Osteocyte (in vitro differentiated cells): ENCODE results near the gene TEX19. TPM values are rescaled to one million over a fixed set of nuclear protein-coding genes. Genes with fewer than 3 reads are reported as not detected.

ENCODE experiments used
- DNase-seq: peaks from one replicate; pipeline ENCODE4 v3.0.0; 2021; ENCODE audit warnings: mixed read lengths; ENCODE audit not compliant: unreplicated experiment; ENCODE audit errors: extremely low spot score
- H3K27ac Mint-ChIP-seq: one replicate; pipeline ENCODE4 v1.8.0; 2021; ENCODE audit warnings: mild to moderate bottlenecking, mixed read lengths; ENCODE audit not compliant: unreplicated experiment
- H3K27me3 Mint-ChIP-seq: one replicate; pipeline ENCODE4 v1.8.0; 2021; ENCODE audit warnings: mixed read lengths; ENCODE audit not compliant: unreplicated experiment
- H3K36me3 Mint-ChIP-seq: one replicate; pipeline ENCODE4 v1.8.0; 2021; ENCODE audit warnings: mixed read lengths; ENCODE audit not compliant: unreplicated experiment
- H3K4me1 Mint-ChIP-seq: one replicate; pipeline ENCODE4 v1.8.0; 2021; ENCODE audit warnings: mixed read lengths; ENCODE audit not compliant: unreplicated experiment
- H3K4me3 Mint-ChIP-seq: one replicate; pipeline ENCODE4 v1.8.0; 2021; ENCODE audit warnings: mild to moderate bottlenecking, moderate library complexity, mixed read lengths; ENCODE audit not compliant: unreplicated experiment
- H3K9me3 Mint-ChIP-seq: one replicate; pipeline ENCODE4 v1.8.0; 2021; ENCODE audit warnings: mixed read lengths; ENCODE audit not compliant: unreplicated experiment
- total RNA-seq: library from RNA; stranded (reverse); gene quantifications from 2 replicates; pipeline ENCODE4 v1.2.1, GENCODE V29; 2021
- TF ChIP-seq, protein P1 (sequence below): fragments of 200-600 bp; sonication (generic); IDR thresholded peaks from 2 replicates; pipeline ENCODE4 v1.5.0; 2021; ENCODE audit warnings: antibody characterized with exemption, mild to moderate bottlenecking, moderate library complexity

Gene TEX19
- total RNA-seq, 1 donor from 2014 or later = not detected

DNA sequence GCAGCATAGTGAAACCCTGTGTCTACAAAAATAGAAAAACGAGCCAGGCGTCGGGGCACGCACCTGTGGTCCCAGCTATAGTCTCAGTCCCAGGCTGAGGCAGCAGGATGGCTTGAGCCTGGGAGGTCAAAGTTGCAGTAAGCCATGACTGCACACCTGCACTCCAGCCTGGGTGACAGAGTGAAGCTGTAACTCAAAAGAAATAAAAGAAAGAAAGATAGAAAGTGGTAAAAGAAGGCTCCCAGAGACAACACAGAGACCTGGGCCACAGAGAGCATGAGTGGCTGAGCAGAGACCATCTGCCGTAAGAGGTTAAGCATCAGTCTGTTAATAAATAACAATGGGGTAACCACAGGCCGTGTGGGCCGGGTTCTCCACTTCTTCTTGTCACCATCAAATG is 43.8 kb downstream of the TEX19 start:
- TF ChIP-seq, protein P1, sequence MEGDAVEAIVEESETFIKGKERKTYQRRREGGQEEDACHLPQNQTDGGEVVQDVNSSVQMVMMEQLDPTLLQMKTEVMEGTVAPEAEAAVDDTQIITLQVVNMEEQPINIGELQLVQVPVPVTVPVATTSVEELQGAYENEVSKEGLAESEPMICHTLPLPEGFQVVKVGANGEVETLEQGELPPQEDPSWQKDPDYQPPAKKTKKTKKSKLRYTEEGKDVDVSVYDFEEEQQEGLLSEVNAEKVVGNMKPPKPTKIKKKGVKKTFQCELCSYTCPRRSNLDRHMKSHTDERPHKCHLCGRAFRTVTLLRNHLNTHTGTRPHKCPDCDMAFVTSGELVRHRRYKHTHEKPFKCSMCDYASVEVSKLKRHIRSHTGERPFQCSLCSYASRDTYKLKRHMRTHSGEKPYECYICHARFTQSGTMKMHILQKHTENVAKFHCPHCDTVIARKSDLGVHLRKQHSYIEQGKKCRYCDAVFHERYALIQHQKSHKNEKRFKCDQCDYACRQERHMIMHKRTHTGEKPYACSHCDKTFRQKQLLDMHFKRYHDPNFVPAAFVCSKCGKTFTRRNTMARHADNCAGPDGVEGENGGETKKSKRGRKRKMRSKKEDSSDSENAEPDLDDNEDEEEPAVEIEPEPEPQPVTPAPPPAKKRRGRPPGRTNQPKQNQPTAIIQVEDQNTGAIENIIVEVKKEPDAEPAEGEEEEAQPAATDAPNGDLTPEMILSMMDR = no peak
- Mint-ChIP-seq H3K36me3 (peaks cover 12% of the 10 kb centered on the region), H3K27ac (no peak overlapping the region), H3K4me3 (no peak overlapping the region), H3K9me3 (no peaks in the 10 kb centered on the region), H3K27me3 (no peaks in the 10 kb centered on the region), H3K4me1 (peaks cover 34% of the 10 kb centered on the region)
- DNase-seq = no peak

DNA sequence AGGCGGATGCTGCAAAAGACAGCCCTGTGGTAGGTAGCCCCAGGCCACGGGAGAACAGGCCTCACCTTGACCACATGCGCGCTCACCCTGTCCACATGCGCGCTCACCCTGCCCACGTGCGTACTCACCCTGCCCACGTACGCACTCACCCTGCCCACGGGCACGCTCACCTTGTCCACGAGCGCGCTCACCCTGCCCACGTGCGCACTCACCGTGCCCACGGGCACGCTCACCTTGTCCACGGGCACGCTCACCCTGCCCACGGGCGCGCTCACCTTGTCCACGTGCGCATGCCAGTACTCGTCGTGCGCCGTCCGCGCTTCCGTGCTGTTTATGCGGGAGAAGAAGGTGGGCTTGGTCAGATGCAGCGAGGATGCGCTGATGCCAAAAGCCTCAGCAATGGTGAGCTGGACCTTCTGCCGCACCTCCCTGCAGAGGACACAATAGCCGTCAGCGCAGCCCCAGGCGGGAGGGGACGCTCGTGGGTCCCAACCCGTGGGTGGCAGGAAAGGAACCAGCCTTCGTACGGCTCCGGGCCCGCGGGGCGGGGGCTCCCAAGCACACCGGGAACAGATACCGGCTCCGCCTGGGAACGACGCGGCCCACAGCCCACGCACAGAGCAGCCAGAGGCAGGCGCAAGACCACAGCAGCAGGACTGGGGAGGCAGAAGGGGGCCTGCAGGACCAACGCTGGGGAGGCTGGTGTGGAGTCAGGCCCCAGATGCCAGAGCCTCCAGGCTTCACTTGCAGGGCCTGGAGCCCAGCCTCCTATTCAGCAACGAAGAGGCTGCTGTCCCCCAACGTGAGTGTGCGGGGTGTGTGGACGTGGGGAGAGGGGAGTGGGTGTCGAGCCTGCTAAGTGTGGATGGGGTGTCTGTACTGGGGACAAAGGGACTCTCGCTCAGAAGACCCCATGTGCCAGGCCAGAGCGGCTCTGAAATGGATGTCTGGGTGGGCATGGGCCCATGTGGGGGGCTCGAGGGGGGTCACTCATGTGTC is 44.9 kb downstream of the TEX19 start:
- Mint-ChIP-seq H3K4me3 (no peak overlapping the region), H3K27ac (no peak overlapping the region), H3K27me3 (no peaks in the 10 kb centered on the region), H3K36me3 (peaks cover 12% of the 10 kb centered on the region), H3K4me1 (peaks cover 33% of the 10 kb centered on the region), H3K9me3 (no peaks in the 10 kb centered on the region)
- DNase-seq = no peak
- TF ChIP-seq, protein P1 = no peak

DNA sequence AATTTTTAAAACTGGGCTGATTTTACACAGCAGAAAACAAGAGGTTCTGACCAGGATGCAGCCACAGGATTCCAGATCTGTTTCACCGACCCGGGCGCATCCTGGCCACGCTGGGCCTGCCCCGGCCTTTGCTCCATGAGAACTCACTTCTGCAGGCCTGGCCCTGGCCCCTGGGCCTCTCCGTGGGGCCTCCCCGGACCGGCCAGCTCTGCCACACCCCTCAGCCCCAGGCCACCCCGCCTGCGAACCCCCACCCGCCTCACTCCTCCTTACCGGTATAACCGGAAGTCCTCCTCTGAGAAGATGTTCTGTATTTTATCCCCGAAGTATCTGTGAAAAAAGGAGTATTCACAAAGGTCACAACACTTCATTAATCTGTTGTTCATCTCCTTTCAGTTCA is 46.0 kb downstream of the TEX19 start:
- peaks cover 15% of the 10 kb centered on the region for H3K36me3 Mint-ChIP-seq
- peaks cover 22% of the 10 kb centered on the region for H3K4me1 Mint-ChIP-seq
- no peak overlapping the region for H3K4me3 Mint-ChIP-seq
- H3K27ac Mint-ChIP-seq = no peak overlapping the region
- TF ChIP-seq, protein P1 = no peak
- H3K9me3 Mint-ChIP-seq = no peaks in the 10 kb centered on the region
- no peaks in the 10 kb centered on the region for H3K27me3 Mint-ChIP-seq
- no peak for DNase-seq

DNA sequence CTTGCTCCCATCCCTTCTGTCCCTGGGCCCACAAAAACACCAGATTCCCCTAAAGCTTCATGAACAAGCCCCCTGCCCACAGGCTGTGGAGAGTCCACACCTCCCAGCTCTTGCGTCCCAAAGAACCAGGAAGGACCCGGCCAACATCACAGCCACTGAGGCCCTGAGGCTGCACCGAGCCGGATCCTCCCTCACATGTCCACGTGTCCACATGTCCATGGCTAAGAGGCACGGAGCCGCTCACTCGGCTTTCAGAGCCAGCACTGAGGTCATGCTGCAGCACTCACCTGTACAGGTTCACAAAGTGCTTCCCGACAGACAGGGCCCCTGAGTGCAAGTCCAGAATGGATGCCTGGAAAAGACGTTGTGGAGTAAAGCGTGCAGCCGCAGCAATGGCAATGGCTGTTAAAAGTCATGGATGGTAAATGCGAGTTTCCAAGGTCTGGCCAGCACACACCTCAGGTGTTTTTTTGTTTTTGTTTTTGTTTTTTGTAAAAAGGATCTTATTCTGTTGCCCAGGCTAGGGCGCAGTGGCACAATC is 47.2 kb downstream of the TEX19 start:
- DNase-seq = no peak

DNA sequence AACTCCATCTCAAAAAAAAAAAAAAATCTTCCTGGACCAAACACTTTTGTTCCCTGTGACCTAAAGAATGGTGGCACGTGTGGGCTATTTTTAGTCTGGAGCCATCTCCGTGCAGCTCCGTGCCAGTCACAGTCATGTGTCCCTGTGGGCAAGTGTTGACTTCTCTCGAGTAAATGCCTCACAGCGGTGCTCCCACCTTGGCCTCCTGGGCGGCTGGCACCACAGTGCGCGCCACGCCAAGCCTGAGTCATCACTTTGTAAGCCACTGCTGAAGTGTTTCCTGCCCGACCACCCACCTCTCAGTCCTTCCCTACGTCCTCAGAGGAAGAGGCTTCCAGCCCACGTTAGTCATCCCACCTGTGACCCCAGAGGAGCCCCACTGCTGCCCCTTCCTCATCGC is 48.2 kb downstream of the TEX19 start:
- DNase-seq = no peak
- Mint-ChIP-seq H3K4me3 (no peak overlapping the region), H3K9me3 (no peaks in the 10 kb centered on the region), H3K27me3 (no peaks in the 10 kb centered on the region), H3K4me1 (peaks cover 16% of the 10 kb centered on the region), H3K36me3 (peaks cover 10% of the 10 kb centered on the region), H3K27ac (peak overlapping the region; percentile 67)
- TF ChIP-seq, protein P1 = no peak

More for the DNA sequence above, 47.2 kb downstream of the TEX19 start:
- H3K27me3 Mint-ChIP-seq = no peaks in the 10 kb centered on the region
- peaks cover 13% of the 10 kb centered on the region for H3K36me3 Mint-ChIP-seq
- TF ChIP-seq, protein P1 = no peak
- no peak overlapping the region for H3K4me3 Mint-ChIP-seq
- H3K4me1 Mint-ChIP-seq = peaks cover 16% of the 10 kb centered on the region
- H3K9me3 Mint-ChIP-seq = no peaks in the 10 kb centered on the region
- no peak overlapping the region for H3K27ac Mint-ChIP-seq
